ENCODE data around the gene ARHGAP24. TPM values are rescaled to one million over a fixed set of nuclear protein-coding genes. Genes with fewer than 3 reads are reported as not detected.

ARHGAP24 gene
- total and polyA plus RNA-seq, 10 of the 15 experiments (the other 5 are each of a cell fraction or from before 2014, with no cell fraction given), result 0.10 to 4.2 (median 0.52) TPM

- ChIA-PET SMC1A (ENCODE audit: uncharacterized antibody, unreplicated experiment) (interaction anchor here (1.2 to 2.5 kb wide), 2 partner anchors 14 to 49 kb away, joined by 4 to 12 read pairs; no protein-coding TSS in a partner anchor), CTCF (interaction anchor here (0.6 to 1.8 kb wide), 5 partner anchors 9 to 299 kb away, joined by 3 to 7 read pairs (median 4); no protein-coding TSS in a partner anchor), RAD21 (ENCODE audit: unreplicated experiment) (interaction anchor here (1.3 kb wide), 1 partner anchor 29 kb away, joined by 3 read pairs; no protein-coding TSS in a partner anchor), POLR2A (no interaction called here)
- ATAC-seq (no peak), DNase-seq (ENCODE audit: low read depth, low spot score) (no peak), FAIRE-seq (no peak)
- no peaks in the 10 kb centered on the region for H3K36me3 ChIP-seq (ENCODE audit: control insufficient read depth in 2 of 2, insufficient read depth in 2 of 2, low read length in 1 of 2)
- no peak overlapping the region for H3K9ac ChIP-seq (ENCODE audit: control insufficient read depth, insufficient read depth, low read length)
- H3K27me3 ChIP-seq (replicated peaks in 1 of 2; ENCODE audit: control insufficient read depth in 2 of 2, insufficient read depth in 2 of 2, low read length in 1 of 2), result no peaks in the 10 kb centered on the region
- no peak overlapping the region for H3K4me3 ChIP-seq
- 57% methylated on average over 3 of the region's 3 CpGs for WGBS (ENCODE audit: insufficient coverage, insufficient replicate concordance, low lambda C conversion rate, missing lambda C conversion rate)
- no peaks in the 10 kb centered on the region for H3K79me2 ChIP-seq (ENCODE audit: control insufficient read depth, insufficient read depth, low read length)
- H2AFZ ChIP-seq (ENCODE audit: control insufficient read depth, low read depth, low read length), result no peak overlapping the region
- in situ Hi-C loops (cut with MboI) (no loop called here), intact Hi-C loops (cut with micrococcal nuclease; ENCODE audit: unreplicated experiment) (loop anchor here (10.0 kb wide), 1 partner anchor 252 kb away; no protein-coding TSS in a partner anchor)
- H3K27ac ChIP-seq (ENCODE audit: control insufficient read depth, insufficient read depth), result no peak overlapping the region
- no peak for TF ChIP-seq NRF1 (conservative IDR thresholded peaks at IDR 0.05; ENCODE audit: low read depth, low read length)
- no peak for TF ChIP-seq PRDM15 (CRISPR knock-in tag; IDR thresholded peaks at IDR 0.05)
- TF ChIP-seq BACH1 (IDR thresholded peaks at IDR 0.05; ENCODE audit: borderline replicate concordance), result no peak
- no peak for TF ChIP-seq GATAD2B (conservative IDR thresholded peaks at IDR 0.05; ENCODE audit: low read depth)
- no peak for TF ChIP-seq POU2F2 (IDR thresholded peaks at IDR 0.05; ENCODE audit: borderline replicate concordance, low read depth, low read length)
- no peak for TF ChIP-seq SIX5 (IDR thresholded peaks at IDR 0.05; ENCODE audit: low read depth, low read length, severe bottlenecking)
- TF ChIP-seq E2F4 (IDR thresholded peaks at IDR 0.05; ENCODE audit: low read depth, low read length), result no peak
- TF ChIP-seq RUNX3 (IDR thresholded peaks at IDR 0.05; ENCODE audit: low read length), result no peak
- no peak for TF ChIP-seq POLR2AphosphoS2 (IDR thresholded peaks at IDR 0.05; ENCODE audit: low read depth, low read length)
- TF ChIP-seq TCF3 (IDR thresholded peaks at IDR 0.05; ENCODE audit: borderline replicate concordance, insufficient read depth, low read depth, low read length), result no peak
- TF ChIP-seq CHD4 (IDR thresholded peaks at IDR 0.05), result no peak
- no peak for TF ChIP-seq ZNF207 (IDR thresholded peaks at IDR 0.05; ENCODE audit: borderline replicate concordance)
- H4K20me1 ChIP-seq (ENCODE audit: control insufficient read depth, insufficient read depth), result no peaks in the 10 kb centered on the region
- H3K4me2 ChIP-seq (ENCODE audit: control insufficient read depth, insufficient read depth), result no peak overlapping the region
- H3K9me3 ChIP-seq (replicated peaks; ENCODE audit: control insufficient read depth, insufficient read depth, low read length), result no peaks in the 10 kb centered on the region
- no peaks in the 10 kb centered on the region for H3K4me1 ChIP-seq (ENCODE audit: control insufficient read depth, insufficient read depth, low read length)
- no TSS peak for BruUV-seq (replicated peaks)
Measured at GRCh38 chr4:85793233-85793585, 318.3 kb downstream of the ARHGAP24 start.
